ENCODE data around the gene MRPS24.
A peak's percentile ranks its signal among the peaks of the same experiment; 100 is the strongest.

The MRPS24 gene

DNA sequence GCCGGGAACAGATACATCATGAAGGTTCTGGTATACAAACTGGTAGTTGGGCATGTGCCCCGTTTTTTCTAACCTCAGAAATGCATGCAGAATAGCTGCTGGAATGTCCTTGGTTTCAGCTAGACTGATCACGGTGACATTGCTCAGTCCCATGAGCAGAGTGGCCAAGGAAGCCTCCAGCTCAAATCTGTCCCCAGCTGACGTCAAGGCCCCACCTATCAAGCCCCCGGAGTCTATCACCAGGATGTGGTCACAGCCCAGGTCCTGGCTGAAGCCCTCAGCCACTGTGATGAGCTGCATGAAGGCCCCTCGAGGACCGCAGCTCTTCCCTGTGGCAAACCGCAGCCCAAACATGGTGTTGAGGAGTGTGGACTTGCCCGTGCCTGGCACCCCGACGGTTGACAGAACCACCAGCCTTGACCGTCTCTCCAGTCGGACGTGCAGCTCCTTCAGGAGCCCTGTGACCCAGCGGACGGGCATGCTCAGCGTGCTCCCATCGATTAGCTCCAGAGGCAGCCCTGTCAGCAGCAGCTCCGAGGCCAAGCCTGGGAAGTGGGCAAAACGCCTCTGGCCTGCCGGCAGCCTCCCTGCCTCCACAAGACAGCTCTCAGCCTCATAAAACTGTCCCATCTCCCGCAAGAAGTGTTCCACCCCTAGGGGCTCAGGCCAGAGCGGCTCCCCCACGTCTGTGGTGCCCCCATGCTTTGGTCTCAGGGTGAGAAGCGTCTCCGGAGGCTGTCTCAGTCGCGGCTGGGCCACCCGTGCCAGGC lies 7.8 kb upstream of the MRPS24 start:
- no peak for DNase-seq

DNA sequence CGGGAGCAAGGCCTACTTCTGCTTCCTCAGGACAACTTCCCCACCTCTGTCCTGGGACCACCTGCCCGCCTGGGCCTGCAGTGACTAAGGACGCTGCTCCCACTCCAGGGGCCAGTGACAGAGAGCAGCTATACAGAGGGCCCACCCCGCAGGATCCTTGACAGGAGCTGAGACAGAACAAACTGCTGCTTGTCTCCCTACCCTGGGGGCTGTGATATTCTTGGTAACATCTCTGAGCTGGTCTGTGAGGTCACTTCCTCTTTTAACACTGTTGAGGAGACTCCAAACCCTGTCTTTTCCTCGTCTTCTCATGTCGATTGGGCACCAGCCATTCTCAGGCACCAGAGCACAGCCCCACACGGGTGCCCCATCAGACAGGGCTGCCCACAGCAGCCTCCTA lies 6.9 kb upstream of the MRPS24 start:
- no peak for DNase-seq

DNA sequence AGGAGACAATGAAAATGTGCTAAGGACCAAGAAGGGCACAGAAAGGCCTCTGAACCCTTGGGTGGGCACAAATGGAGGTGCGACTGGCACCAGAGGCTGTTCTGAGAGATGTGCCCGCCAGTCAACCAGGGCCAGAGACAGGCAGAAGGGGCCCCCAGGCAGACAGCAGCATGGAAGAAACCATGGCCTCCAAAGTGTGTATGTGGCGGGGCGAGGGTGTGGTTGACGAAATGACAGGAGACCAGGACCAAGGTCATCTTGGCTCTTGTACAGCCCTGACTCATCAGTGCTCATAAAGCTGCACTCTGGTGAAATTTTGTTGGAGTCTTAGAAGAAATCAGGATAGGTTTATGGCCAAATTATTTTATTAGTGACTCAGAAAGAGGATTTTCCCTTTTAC lies 4.0 kb upstream of the MRPS24 start:
- no peak for DNase-seq

DNA sequence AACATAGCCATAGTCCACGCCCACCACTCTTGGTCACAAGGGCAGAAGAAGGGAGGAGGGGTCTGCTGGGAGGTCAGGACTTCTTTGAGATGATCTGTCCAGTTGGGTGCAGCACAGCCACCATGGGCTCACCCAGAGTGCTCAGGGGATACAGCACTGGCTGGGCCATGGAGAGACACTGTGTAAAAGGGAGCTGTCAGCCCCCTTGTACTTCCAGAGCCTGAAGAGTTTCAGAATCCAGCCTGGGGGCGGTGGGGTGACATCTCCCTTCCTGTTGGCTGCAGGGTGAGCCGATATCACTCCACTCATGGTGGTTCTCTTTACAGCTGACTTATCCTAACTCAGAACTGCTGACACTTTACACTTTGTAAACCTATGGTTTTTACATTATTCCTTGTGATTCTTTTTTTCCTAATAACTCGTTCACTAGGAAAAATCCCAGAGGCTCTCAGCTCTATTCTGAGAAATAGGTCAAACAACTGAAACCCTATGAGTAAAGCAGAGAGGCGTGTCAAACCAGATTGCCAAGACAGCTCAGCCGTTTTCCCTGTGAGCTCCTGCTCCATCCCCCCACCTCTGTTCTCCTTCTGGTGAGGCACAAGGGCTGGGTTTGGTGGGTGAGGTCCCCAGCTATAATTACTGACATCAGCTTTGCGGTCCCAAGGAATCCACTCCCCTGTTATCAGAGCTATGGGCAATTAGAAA lies 3.2 kb upstream of the MRPS24 start:
- no peak for DNase-seq

DNA sequence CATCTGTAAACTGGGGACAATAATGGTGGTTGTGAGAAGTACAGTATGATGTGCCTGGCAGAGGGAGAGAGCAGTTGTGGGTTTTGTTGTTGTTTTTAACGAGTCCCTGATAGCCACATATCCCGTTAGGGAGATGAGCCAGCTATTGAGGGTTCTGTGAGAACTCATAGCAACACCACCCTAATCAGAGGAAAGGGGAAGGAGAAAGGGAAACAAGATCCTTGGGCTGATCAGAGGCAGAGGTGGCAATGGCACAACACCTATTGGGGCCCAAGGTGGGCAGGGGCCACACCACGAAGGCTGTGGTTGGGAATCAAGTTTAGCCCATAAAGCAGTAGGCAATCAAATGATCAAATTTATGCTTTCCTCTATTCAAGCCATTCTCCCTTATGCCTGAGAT lies 1.7 kb upstream of the MRPS24 start:
- DNase-seq, result no peak

DNA sequence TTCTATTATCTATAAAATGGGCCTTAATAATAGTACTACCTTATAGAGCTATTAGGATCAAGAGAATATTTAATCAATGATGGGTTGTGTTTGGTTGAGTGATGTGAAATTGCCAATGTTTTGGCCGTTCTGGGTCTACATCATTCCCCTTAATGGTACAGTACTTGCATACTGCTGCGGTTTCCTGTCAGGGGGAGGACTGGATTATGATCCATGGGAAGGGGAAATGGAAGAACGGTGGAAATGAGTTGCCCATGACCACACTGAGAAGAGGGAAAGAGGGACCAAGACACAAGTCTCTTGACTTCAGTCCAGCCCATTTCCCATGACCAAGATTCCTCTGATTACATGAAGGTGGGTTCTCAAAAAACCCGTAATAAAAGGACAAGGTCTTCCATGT lies 999 bp upstream of the MRPS24 start:
- DNase-seq, result no peak

DNA sequence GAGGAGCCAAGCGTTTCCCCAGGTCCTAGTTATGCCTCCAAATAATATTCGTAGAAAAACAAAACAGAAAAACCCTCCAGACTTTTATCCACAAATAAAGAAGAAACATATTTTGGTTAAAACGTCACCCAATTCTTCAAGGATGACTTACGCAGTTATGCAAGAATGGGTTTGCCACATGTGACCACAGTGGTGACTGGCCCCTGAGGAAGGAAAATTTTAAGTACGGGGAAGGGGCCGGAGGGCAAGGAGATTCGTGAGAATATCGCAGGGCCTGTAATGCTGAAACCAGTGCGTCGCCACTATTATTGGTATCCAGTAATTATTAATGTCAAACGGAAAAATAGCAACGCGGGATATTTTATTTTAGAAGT lies 537 bp upstream of the MRPS24 start:
- peak; percentile 31 to 57 for DNase-seq

DNA sequence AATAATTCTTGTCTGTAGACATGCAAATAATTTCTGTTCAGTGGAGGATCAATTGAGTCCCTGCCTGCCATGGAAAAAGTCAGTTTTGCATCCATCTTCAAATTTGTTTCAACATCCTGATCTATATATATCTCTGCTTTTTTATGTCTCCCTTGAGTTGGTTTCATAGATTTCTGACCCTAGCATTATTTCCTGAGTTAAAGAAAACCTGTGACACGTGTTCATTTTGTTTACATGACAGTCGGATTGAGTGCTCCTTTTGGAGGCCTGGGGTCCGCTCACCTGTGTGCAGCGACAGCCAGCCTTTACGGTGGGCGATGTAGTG lies 674 bp downstream of the MRPS24 start:
- no peak for DNase-seq

DNA sequence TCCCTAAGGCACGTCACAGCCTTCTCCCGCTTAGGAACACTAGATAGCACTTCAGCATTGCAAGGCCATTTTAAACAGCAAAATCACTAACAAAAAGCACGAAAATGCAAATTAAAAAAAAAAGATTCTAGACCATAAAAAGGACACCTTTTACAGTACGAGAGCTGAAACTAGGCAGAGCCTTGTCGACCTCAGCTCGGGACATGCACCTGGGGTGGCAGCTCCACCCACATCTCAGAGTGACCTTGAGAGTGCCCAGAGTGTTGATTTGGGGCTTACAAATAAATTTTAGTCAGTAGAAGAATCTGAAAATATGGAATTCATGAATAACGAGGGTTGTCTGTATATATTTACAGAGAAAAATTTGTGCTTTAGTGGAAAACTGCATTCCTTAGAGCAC lies 1.1 kb downstream of the MRPS24 start:
- DNase-seq, result no peak

DNA sequence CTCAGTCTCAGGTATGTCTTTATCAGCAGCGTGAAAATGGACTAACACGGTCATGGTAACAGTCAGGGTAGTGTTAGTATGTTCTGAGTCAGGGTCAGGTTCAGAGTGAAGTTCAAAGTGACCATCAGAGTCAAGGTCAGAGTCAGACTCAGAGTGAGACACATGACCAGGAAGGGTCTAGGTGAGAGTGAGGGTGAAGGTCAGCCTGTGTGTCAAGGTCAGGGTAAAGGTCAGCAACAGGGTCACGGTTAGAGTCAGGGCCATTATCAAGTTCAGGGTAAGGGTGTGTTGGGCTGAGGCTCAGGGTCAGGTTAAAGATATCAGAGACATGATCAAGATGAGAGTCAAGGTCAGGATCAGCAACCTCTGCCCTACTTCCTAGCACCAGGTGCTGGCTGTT lies 4.0 kb downstream of the MRPS24 start:
- no peak for DNase-seq

DNA sequence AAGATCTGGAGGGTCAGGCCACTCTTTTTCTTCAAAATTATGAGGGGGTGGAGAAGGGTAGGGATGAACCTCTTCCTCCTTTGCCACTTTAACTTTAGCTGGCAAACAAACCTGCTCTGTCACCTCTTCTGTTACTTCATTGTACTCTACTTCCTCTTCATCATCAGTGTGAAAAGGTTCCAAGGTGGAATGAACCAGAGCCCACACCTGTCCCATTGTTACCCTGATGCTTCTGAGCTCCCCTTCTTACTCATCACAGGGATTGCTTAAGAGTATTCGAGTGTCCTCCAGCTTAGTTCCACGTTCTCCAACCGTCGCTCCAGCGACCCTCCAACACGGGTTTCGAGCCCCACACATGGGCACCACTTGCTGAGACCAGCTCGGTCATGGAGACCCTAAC lies 5.2 kb downstream of the MRPS24 start:
- DNase-seq, result no peak

DNA sequence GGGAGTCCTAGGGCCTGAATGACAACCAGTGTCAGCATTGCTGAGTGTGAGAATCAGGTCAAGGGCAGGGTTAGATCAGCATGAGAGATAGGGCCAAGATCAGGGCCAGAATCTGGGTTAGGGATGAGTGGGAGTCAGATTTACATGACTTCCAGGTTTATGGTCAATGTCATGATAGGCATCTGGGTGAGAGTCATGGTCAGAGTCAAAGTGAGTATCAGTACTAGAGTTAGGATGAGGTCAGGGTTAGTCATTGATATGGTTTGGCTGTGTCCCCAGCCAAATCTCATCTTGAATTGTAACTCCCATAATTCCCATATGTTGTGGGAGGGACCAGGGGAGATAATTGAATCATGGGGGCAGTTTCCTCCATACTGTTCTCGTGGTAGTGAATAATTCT lies 12.3 kb downstream of the MRPS24 start:
- no peak for DNase-seq

DNA sequence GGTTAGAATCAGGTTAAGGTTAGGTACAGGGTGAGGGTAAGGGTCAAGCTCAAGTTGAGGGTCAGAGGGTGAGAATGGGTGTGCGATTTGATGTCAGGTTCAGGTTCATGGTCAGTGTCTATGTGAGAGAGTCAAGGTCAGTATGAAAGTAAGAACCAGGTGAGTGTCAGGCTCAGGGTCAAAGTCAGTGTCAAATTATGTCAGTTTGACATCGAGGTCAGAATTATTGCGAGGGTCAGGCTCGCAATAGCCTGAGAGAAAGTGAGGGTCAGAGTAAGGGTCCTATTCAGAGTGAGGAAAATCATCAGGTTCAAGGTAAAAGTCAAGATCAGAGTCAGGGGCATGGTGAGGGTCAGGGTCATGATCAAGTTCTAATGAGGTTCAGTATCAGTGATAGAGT lies 13.0 kb downstream of the MRPS24 start:
- DNase-seq, result no peak

DNA sequence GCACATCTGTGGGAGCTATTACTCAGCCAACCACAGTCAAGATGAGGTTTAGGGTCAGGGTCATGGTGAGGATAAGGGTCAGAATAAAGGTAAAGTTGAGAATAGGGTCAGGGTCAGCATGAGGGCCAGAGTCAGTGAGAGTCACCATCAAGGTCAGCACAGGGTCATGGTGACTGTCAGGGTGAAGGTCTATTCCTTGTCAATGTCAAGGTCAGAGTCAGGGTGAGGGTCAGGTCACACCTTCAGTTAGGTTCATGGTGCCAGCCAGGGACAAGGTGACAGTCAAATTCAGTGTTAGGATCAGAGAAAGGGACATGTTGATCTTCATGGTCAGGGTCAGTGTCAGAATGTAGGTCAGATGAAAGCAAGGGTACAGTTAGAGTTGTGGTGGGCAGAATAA lies 14.1 kb downstream of the MRPS24 start:
- DNase-seq, result no peak

DNA sequence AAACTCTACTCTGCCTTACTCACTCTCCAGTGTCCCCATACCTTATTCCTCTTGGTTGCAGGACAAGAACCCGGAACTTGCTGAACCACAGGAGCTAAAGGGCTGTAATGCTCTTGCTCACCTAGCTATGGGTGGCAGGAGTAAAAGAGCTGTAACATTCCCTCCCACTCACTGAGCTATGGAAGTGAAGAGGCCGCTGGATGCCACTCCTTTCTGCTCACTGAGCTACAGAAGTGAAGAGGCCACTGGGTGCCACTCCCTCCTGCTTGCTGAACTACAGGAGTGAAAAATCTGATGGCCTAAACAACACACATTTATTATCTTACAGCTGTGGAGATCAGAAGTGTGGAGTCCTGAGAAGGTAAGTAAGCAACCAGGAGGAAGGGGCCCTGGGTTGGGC lies 17.5 kb downstream of the MRPS24 start:
- DNase-seq, result no peak

DNA sequence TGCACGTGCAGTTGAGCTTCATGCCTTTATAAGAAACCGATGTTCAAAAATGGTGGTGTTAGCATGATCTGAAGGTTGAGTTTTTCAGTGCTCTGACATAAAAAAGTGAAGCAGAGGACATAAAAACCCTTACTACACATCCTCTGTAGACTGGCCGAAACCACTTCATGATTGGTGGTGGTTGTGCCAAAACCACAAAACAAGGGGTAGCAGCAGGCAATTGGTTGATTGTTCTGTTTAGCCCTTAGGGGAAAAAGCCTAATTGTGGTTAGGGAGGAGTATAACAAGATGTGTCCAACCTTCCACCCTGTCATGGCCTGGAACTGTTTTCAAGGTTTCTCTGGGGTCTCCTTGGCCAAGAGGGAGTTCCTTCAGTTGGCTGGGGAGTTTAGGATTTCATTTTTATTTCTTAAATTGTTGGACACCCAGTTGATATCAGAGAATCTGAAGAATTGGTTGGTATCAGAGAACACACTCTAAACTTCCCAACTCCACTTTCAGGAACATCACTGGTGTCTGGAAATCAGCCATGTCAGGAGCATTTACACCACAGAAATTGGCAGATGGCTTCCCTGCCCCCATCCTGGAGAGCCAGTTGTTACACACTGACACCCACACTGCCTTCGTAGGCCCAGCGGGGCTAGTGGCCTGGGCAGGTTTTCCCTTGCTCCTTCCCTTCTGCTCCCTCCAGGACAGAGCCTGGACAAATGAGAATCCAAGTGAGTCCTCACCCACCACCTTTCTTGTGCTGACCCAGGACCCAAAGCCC lies 18.8 kb downstream of the MRPS24 start:
- no peak for DNase-seq

DNA sequence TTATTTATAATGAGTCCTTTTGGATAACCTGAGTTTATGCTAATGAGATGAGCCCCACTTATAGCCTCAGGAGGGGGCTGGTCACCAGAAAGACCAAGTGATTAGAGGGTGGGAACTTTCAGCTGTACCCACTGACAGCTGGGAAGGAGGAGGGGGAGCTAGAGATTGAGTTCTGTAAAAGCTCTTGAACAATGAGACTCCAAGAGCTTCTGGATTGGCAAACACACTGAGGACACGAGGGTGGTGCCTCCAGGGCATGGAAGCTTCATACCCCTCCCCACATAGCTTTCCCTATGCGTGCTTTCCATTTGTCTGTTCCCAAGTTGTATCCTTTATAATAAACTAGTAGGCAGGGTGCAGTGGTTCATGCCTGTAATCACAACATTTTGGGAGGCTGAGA lies 20.3 kb downstream of the MRPS24 start:
- no peak for DNase-seq

DNA sequence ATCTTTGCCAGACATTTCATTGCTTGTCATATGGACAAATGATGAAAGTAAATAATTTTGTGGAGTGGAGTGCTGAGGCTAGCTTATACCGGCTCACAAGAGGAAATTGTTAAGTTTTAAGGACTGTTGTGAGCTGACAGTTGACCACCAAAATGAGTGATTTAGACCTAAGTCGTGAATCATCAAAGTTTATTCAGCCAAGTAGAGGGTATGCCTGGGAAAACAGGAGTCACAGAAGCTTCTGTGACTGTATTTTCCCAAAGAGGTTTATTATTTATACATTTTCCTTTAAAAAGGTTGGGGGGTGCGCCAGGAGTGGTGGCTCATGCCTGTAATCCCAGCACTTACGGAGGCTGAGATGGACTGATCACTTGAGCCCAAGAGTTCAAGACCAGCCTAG lies 21.8 kb downstream of the MRPS24 start:
- no peak for DNase-seq

DNA sequence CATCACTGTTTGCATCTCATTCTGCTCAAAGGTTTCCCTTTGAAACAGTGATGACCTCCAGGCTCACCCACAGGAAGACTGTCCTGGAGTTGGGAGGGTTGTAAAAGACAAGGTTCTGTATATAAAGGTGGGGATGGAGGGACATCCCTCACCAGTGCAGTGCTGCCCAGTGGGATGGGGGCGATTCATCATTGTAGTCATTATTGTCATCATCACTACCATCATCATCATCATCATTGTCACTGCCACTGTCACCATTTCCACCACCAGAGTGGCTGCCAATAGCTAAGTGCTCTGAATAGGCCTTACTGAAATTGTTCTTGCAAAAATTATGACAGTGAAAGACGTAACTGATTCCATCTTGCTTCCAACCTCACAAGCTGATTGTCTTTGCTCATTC lies 24.7 kb downstream of the MRPS24 start:
- no peak for DNase-seq

DNA sequence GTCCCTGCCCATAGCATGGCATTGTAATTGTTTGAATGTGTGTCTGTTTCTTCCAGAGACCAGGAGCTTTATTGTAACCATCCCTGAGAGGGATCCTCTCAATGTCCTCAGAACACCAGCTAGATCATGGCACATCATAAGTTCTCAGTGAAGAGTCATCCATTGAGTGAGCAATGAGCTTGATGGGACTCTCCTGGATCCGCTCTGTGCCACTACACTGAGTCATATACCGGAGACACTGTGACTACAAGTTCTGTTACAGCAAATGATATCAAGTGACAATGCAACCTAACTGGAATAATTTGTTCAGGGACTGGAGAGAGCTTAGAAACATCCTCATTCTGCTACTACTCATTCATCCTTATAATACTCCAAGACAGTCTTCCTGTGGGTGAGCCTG lies 25.1 kb downstream of the MRPS24 start:
- DNase-seq, result no peak

DNA sequence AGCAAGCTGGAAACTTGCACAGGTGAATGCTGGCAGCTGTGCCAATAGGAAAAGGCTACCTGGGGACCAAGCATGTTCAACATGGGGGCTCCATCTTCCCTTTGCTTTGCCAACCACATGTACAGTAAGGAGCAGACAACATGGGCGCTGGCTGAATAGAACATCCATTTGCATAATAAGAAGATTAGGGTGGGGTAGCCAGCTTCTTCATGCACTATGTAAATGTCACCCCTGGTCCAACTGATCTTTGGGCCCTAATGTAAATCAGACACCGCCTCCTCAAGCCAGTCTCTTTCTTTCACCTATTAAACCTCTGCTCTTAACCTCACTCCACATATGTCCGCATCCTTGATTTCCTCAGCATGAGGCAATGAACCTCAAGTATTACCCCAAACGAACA lies 26.0 kb downstream of the MRPS24 start:
- no peak for DNase-seq

DNA sequence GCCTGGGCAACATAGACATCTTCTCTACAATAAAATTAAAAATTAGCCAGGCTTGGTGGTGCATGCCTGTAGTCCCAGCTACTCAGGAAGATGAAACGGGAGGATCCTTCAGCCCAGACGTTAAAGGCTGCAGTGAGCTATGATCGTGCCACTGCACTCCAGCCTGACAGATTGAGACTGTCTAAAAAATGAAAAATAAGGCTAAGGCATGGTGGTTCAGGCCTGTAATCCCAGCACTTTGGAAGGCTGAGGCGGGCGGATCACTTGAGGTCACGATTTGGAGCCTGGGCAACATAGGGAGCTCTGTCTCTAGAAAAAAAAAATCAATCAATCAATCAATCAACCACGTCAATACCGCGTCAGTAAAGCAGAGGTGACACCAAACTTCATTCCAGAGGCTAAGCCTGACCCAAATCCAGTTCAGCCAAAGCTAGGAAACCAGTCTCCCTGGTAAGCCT lies 31.1 kb downstream of the MRPS24 start:
- DNase-seq, result no peak

DNA sequence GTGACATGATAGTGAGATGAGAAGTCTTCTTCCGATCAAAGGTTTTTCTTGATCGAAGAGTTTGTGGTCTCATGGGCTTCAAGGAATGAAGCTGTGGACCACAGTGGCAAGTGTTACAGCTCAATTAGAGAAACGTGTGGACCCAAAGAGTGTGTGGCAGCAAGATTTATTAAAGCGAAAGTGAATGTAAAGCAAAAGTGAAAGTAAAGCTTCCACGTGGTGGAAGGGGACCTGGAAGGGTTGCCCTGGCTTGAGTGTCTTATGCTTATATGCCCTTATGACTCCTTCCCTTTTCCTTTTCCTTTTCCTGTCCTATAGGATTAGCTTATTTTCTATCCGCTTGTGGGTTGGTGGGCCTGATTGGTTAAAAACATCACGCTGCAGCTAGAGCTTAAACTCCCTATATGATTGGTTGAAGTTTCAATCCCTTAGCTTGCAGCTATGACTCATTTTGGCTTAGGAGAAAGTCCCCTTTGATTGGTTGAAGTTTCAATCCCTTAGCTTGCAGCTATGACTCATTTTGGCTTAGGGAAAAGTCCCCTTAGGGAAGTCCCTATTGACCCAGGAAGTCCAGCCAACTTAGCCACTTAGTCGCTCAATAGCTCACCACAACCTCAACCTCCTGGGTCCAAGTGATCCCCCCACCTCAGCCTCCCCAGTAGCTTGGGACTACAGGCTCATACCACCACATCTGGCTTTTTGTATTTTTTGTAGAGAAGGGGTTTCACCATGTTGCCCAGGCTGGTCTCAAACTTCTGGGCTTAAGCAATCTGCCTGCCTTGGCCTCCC lies 34.7 kb downstream of the MRPS24 start:
- DNase-seq, result peak; percentile 46 to 78
